ENCODE data around the gene CADPS2. TPM values are rescaled to one million over a fixed set of nuclear protein-coding genes. Genes with fewer than 3 reads are reported as not detected.

The CADPS2 gene
- total and polyA plus RNA-seq, 4 donors: 5.9 to 23.8 (median 11.0) TPM

DNA sequence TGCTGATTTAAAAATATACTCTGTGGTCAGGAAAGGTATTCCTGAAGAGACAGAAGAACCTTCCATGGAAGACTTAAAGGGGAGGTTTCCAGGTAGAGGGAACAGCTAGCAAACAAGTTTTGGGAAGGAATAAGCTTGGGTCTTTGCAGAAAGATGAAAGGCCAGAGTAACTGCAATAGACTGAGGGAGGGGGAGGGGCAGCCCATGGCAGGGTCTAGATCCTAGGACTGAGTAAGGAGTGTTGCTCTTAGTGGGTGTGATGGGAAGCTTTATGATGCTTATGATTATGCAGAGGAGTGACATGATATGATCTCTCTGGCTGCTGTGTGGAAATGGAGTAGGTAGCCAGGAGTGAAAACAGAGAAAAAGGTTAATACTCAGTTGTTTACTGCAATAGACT, 491.7 kb downstream of the CADPS2 start:
- intact Hi-C loops (cut with DNase I): no loop called here
- no peak overlapping the region for H3K4me3 ChIP-seq (ENCODE audit: low read length in 2 of 2)
- DNase-seq (no peak), ATAC-seq (ENCODE audit: low FRiP score) (no peak)
- H3K27me3 ChIP-seq (ENCODE audit: control insufficient read depth in 1 of 2, insufficient read depth in 2 of 2, low read length in 1 of 2): no peaks in the 10 kb centered on the region
- no peak overlapping the region for H3K27ac ChIP-seq (ENCODE audit: low read depth in 1 of 2, low read length in 2 of 2)
- H3K9me3 ChIP-seq (ENCODE audit: control insufficient read depth, low read length): no peaks in the 10 kb centered on the region
- H3K36me3 ChIP-seq (ENCODE audit: control insufficient read depth in 1 of 2, insufficient read depth in 2 of 2, low read length in 1 of 2): no peaks in the 10 kb centered on the region
- H3K4me1 ChIP-seq (ENCODE audit: control insufficient read depth in 1 of 2, insufficient read depth in 2 of 2, low read length in 2 of 2): no peaks in the 10 kb centered on the region

DNA sequence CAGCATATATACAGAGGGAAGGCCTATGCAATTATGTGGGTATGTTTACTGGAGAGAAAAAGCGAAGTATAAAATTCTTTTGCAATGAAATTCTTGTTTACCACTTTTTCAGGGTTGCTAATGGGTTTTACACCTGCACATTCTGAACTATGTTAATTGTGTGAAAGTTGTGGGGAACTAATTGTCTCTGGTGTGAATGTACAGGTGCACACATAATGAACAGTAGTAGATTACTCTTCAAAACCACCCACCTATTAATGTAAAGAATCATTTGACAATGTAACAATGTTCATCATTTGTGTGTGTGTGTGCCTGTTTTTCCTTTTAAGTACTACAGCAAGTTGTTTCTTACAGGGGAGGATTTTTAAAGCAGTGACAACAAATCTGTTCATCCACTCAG, 501.7 kb downstream of the CADPS2 start:
- WGBS, 2 donors: 86 to 88% methylated on average over 1 of the region's 1 CpG
- H3K27me3 ChIP-seq (ENCODE audit: control insufficient read depth in 1 of 2, insufficient read depth in 2 of 2, low read length in 1 of 2): no peaks in the 10 kb centered on the region
- no peaks in the 10 kb centered on the region for H3K9me3 ChIP-seq (ENCODE audit: control insufficient read depth, low read length)
- H3K4me1 ChIP-seq (ENCODE audit: control insufficient read depth in 1 of 2, insufficient read depth in 2 of 2, low read length in 2 of 2): no peaks in the 10 kb centered on the region
- H3K27ac ChIP-seq (ENCODE audit: low read depth in 1 of 2, low read length in 2 of 2): no peak overlapping the region
- H3K36me3 ChIP-seq (ENCODE audit: control insufficient read depth in 1 of 2, insufficient read depth in 2 of 2, low read length in 1 of 2): no peaks in the 10 kb centered on the region
- ATAC-seq (ENCODE audit: low FRiP score) (no peak), DNase-seq (no peak)
- H3K4me3 ChIP-seq (ENCODE audit: low read length in 2 of 2): no peak overlapping the region
- intact Hi-C loops (cut with DNase I): no loop called here

DNA sequence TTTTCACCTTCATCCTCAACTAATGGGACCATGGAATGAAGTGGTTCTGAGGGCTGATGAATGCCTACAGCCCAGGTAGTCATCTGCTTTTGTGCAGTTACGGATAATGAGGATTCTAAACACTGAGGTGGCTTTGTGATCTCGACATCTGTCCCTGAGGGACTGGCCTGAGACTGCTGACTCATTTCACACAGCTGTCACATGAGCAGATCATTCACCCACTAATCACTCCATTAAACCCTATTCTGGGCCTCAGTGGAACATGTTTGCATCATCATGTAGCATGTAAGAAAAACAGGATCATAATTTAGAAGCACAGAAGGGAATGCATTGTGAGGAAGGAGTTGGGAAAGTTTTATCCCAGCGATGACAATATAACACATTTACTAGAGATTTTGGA, 502.3 kb downstream of the CADPS2 start:
- H3K4me1 ChIP-seq (ENCODE audit: control insufficient read depth in 1 of 2, insufficient read depth in 2 of 2, low read length in 2 of 2): no peaks in the 10 kb centered on the region
- H3K27ac ChIP-seq (ENCODE audit: low read depth in 1 of 2, low read length in 2 of 2): no peak overlapping the region
- no peaks in the 10 kb centered on the region for H3K36me3 ChIP-seq (ENCODE audit: control insufficient read depth in 1 of 2, insufficient read depth in 2 of 2, low read length in 1 of 2)
- intact Hi-C loops (cut with DNase I): no loop called here
- no peaks in the 10 kb centered on the region for H3K9me3 ChIP-seq (ENCODE audit: control insufficient read depth, low read length)
- H3K4me3 ChIP-seq (ENCODE audit: low read length in 2 of 2): no peak overlapping the region
- ATAC-seq (ENCODE audit: low FRiP score) (no peak), DNase-seq (no peak)
- H3K27me3 ChIP-seq (ENCODE audit: control insufficient read depth in 1 of 2, insufficient read depth in 2 of 2, low read length in 1 of 2): no peaks in the 10 kb centered on the region
- 59 to 80% methylated on average over 3 of the region's 3 CpGs for WGBS, 2 donors

DNA sequence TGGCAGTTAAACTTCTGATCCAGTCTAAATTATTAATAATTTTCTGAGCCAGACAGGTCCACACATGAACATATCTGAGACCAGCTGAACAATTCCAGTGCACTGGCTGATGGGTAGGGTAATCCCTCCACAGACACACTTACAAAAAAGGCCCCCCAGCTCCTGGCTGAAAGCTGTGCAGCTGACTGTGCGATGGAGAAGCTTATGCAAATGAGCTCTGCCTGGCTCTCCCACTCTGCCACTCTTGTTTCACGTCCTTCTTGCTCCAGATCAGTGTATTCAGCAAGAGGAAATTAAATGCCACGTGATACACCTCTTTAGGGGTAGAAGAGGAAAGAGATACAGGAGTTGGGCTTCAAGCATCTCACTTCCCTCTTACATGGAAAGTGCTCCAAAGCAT, 505.3 kb downstream of the CADPS2 start:
- no peak for DNase-seq
- 19 to 28% methylated on average over 3 of the region's 3 CpGs for WGBS, 2 donors
- H3K4me3 ChIP-seq (ENCODE audit: low read length in 2 of 2): no peak overlapping the region
- H3K9me3 ChIP-seq (ENCODE audit: control insufficient read depth, low read length): no peaks in the 10 kb centered on the region
- intact Hi-C loops (cut with DNase I): no loop called here
- H3K4me1 ChIP-seq (ENCODE audit: control insufficient read depth in 1 of 2, insufficient read depth in 2 of 2, low read length in 2 of 2): no peaks in the 10 kb centered on the region
- ATAC-seq (ENCODE audit: low FRiP score): no peak
- no peaks in the 10 kb centered on the region for H3K27me3 ChIP-seq (ENCODE audit: control insufficient read depth in 1 of 2, insufficient read depth in 2 of 2, low read length in 1 of 2)
- no peak overlapping the region for H3K27ac ChIP-seq (ENCODE audit: low read depth in 1 of 2, low read length in 2 of 2)
- no peaks in the 10 kb centered on the region for H3K36me3 ChIP-seq (ENCODE audit: control insufficient read depth in 1 of 2, insufficient read depth in 2 of 2, low read length in 1 of 2)

DNA sequence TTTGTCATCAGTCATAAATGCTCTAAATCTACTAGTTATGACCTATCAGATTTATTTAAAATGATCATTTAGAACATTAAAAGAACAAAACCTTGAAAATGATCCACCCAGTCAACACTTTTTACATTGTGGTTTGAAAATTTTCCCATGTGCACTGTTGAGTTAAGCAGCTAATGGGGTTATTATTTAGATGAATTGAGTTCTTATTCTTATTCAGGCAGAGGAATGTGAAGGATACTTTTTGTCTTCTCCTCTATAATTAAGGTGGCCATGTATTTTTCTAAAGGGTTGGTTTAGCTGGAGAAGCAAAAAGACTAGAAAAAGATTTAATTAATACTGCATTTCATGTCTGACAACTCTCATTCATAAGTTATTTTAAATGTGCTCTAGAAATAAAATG, 506.8 kb downstream of the CADPS2 start:
- H3K4me3 ChIP-seq (ENCODE audit: low read length in 2 of 2): no peak overlapping the region
- no peaks in the 10 kb centered on the region for H3K9me3 ChIP-seq (ENCODE audit: control insufficient read depth, low read length)
- DNase-seq: no peak
- H3K27me3 ChIP-seq (ENCODE audit: control insufficient read depth in 1 of 2, insufficient read depth in 2 of 2, low read length in 1 of 2): no peaks in the 10 kb centered on the region
- H3K27ac ChIP-seq (ENCODE audit: low read depth in 1 of 2, low read length in 2 of 2): no peak overlapping the region
- H3K36me3 ChIP-seq (ENCODE audit: control insufficient read depth in 1 of 2, insufficient read depth in 2 of 2, low read length in 1 of 2): no peaks in the 10 kb centered on the region
- no peaks in the 10 kb centered on the region for H3K4me1 ChIP-seq (ENCODE audit: control insufficient read depth in 1 of 2, insufficient read depth in 2 of 2, low read length in 2 of 2)
- ATAC-seq (ENCODE audit: low FRiP score): no peak
- intact Hi-C loops (cut with DNase I): no loop called here

DNA sequence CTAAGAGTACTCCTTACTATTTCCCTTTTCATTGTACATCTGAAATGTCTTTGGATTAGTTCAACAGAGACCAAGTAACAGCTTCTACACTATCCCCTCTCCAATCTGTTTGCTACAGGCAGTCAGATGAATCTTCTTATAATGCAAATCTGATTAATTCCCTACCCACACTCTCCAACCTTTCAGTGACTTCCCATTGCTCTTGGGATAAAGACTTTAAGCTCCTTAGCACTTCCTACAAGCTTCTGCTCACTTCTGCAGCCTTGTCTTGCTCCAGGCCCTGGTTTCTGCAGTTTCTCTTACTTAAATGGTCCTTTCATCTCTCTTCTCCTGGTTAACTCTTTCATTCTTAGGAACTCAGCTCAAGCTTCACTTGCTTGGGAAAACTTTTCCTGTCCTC, 516.5 kb downstream of the CADPS2 start:
- no peak overlapping the region for H3K27ac ChIP-seq (ENCODE audit: low read depth in 1 of 2, low read length in 2 of 2)
- DNase-seq (no peak), ATAC-seq (ENCODE audit: low FRiP score) (no peak)
- no peaks in the 10 kb centered on the region for H3K9me3 ChIP-seq (ENCODE audit: control insufficient read depth, low read length)
- no peaks in the 10 kb centered on the region for H3K27me3 ChIP-seq (ENCODE audit: control insufficient read depth in 1 of 2, insufficient read depth in 2 of 2, low read length in 1 of 2)
- H3K36me3 ChIP-seq (ENCODE audit: control insufficient read depth in 1 of 2, insufficient read depth in 2 of 2, low read length in 1 of 2): no peaks in the 10 kb centered on the region
- H3K4me3 ChIP-seq (ENCODE audit: low read length in 2 of 2): no peak overlapping the region
- H3K4me1 ChIP-seq (ENCODE audit: control insufficient read depth in 1 of 2, insufficient read depth in 2 of 2, low read length in 2 of 2): no peaks in the 10 kb centered on the region
- intact Hi-C loops (cut with DNase I): no loop called here

DNA sequence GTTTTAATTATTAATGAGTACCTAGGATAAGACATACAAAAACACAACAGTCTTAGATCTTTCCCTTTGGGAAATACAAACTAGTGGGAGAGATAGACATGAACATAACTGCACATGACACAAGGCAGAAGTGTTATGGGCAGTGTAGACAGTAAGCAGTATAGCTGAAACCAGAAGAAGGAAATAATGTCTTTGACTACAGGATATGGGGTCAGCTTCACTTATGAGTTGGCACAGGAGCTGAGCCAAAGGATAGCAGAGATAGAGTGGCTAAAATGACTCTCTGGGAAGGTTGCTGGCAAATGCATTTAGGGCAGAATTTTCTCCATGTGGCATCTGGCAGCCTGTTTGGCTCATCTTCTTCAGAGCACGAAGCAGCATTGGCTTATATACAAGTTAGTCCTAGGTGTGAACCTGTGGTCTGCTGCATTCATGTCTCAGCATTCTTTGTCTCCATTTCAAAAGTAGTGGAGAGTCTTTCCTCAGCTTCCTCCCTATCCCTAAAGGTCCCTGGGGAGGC, 521.4 kb downstream of the CADPS2 start:
- H3K27me3 ChIP-seq (ENCODE audit: control insufficient read depth in 1 of 2, insufficient read depth in 2 of 2, low read length in 1 of 2): no peaks in the 10 kb centered on the region
- WGBS, 2 donors: 74 to 80% methylated on average over 1 of the region's 1 CpG
- peaks cover 1% of the 10 kb centered on the region for H3K9me3 ChIP-seq (ENCODE audit: control insufficient read depth, low read length)
- no peaks in the 10 kb centered on the region for H3K4me1 ChIP-seq (ENCODE audit: control insufficient read depth in 1 of 2, insufficient read depth in 2 of 2, low read length in 2 of 2)
- H3K27ac ChIP-seq (ENCODE audit: low read depth in 1 of 2, low read length in 2 of 2): no peak overlapping the region
- ATAC-seq (ENCODE audit: low FRiP score): no peak
- DNase-seq: no peak
- H3K36me3 ChIP-seq (ENCODE audit: control insufficient read depth in 1 of 2, insufficient read depth in 2 of 2, low read length in 1 of 2): no peaks in the 10 kb centered on the region
- intact Hi-C loops (cut with DNase I): no loop called here
- no peak overlapping the region for H3K4me3 ChIP-seq (ENCODE audit: low read length in 2 of 2)

DNA sequence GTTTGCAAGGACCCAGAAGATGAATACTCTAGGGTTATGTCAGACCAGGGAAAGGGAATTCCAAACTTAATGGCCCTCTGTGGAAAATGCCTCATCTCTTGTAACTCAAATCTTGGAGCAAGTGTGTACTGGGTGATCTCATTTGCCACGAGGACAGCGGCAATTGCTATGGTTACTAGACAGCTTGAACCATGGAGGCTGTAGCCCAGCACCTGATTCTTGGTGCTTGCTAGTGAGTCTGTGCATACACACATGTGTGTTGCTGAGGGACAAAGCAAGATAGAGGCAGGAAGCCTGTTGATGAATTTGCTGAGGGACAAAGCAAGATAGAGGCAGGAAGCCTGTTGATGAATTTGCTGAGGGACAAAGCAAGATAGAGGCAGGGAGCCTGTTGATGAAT, 523.1 kb downstream of the CADPS2 start:
- H3K27me3 ChIP-seq (ENCODE audit: control insufficient read depth in 1 of 2, insufficient read depth in 2 of 2, low read length in 1 of 2): no peaks in the 10 kb centered on the region
- intact Hi-C loops (cut with DNase I): no loop called here
- H3K4me3 ChIP-seq (ENCODE audit: low read length in 2 of 2): no peak overlapping the region
- H3K27ac ChIP-seq (ENCODE audit: low read depth in 1 of 2, low read length in 2 of 2): no peak overlapping the region
- DNase-seq (no peak), ATAC-seq (ENCODE audit: low FRiP score) (no peak)
- no peaks in the 10 kb centered on the region for H3K4me1 ChIP-seq (ENCODE audit: control insufficient read depth in 1 of 2, insufficient read depth in 2 of 2, low read length in 2 of 2)
- H3K9me3 ChIP-seq (ENCODE audit: control insufficient read depth, low read length): peaks cover 1% of the 10 kb centered on the region
- WGBS, 2 donors: 73 to 78% methylated on average over 2 of the region's 2 CpGs
- no peaks in the 10 kb centered on the region for H3K36me3 ChIP-seq (ENCODE audit: control insufficient read depth in 1 of 2, insufficient read depth in 2 of 2, low read length in 1 of 2)

DNA sequence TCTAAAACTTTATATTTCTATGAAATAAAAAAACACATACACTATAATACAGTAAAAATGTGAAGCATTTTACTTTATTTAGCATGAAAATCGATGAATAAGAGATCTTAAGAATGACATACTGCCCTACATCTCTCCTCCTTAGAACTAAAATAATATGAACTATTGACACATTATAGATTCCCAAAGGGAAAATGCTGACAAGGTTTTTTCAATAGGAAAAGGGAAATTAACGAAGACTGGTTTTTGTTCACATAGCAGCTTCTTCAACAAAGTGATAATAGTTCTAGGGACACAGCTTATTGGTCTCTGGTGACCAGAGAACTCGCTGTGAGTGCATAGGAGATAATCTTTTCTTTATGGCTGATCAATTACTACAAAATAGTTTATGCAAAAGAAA, 523.8 kb downstream of the CADPS2 start:
- Histone ChIP-seq H3K4me1 (ENCODE audit: control insufficient read depth in 1 of 2, insufficient read depth in 2 of 2, low read length in 2 of 2) (no peaks in the 10 kb centered on the region), H3K27ac (ENCODE audit: low read depth in 1 of 2, low read length in 2 of 2) (no peak overlapping the region), H3K27me3 (ENCODE audit: control insufficient read depth in 1 of 2, insufficient read depth in 2 of 2, low read length in 1 of 2) (no peaks in the 10 kb centered on the region), H3K36me3 (ENCODE audit: control insufficient read depth in 1 of 2, insufficient read depth in 2 of 2, low read length in 1 of 2) (no peaks in the 10 kb centered on the region), H3K4me3 (ENCODE audit: low read length in 2 of 2) (no peak overlapping the region), H3K9me3 (ENCODE audit: control insufficient read depth, low read length) (peaks cover 1% of the 10 kb centered on the region)
- DNase-seq (no peak), ATAC-seq (ENCODE audit: low FRiP score) (no peak)
- 82% methylated on average over 3 of the region's 3 CpGs for WGBS, 2 donors
- intact Hi-C loops (cut with DNase I): no loop called here

Measured in aorta (tissue), 5 donors.